HG03457 (cell line): Measurements from ENCODE around the gene PPARD.
"Not testable (repeated sequence)": the region's sequence is repeated elsewhere in the genome, so short reads cannot be mapped to it uniquely, and the experiment has no call there.

Experiments used
- ATAC-seq: cut with Tn5 transposase; IDR thresholded peaks from one replicate; pipeline ENCODE4 v1.9.1; 2021; ENCODE audit warnings: moderate number of reproducible peaks; ENCODE audit not compliant: unreplicated experiment

Gene PPARD

DNA sequence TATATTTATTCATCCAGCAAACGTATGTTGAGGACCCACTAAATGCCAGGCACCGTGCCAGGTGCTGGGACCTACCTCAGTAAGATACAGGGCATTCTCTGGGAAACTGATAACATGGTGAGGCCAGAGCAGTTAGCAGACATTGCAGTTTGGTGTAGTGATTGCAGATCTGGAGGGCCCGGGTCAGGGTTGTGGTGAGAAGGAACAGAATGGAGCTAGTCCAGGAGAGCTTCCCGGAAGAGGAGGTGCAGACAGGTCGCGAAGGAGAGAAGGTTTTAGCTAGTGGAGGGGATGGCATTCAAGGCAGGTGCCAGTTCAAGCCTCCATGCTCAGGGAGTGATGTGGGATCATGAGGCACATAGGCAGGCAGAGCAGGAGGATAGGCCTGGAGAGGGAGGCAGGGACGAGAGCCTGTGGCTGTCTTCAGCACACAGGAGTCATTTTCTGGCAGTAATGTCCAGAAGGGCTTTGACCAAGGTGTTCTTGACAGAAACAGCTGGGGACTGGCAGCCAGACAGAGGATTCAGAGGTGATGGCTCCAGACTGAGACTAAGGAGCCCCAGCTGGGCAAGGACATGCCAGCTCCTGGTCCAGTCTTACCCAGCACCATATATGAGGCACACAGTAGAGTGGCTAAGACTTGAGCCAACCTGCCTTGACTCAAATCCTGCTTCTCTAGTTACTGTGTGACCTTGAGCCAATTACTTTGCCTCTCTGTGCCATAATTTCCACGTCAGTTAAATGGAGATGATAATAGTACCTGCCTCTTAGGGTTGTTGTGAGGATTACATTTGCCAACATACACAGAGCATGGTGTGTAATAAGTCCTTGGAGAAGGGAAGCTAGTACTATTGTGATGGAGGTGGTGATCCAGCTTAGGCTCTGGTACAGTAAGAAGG lies 61.4 kb downstream of the PPARD start:
- no peak for ATAC-seq

DNA sequence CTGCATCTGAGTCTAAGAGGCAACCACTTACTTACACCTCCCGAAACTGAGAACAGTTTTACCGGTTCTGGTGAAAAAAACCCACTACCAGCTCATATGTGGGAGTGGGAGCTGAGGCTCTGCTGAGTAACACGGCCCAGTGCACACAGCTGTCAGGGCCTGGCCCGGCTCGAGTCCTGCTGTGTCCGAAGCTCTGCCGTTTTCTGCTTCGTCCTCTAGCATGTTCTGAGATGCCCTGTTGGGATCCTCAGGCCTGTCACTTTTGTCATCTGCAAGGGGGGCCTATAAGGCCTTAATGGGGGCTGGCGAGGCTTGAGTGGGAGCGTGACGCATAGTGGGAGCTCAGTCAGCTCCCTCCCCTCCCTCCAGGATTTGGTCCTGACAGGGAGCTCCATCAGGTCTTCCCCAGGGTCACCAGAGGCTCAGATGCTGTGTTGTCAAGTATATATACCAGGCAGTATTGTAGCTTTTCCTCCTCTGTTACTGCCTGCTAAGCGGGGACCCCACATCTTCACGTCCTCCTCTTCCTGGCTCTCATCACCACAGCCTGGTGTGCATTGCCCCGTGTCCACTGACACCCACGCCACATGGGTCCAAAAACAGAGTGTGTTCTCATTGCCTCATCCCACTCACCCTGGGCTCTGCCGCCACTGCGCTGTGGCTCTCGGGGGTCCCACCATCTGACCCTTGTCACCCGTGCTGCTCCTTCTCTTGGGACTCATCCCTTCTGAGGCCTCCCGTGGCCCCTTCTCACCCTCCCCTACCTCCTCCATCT lies 64.5 kb downstream of the PPARD start:
- ATAC-seq, result no peak

DNA sequence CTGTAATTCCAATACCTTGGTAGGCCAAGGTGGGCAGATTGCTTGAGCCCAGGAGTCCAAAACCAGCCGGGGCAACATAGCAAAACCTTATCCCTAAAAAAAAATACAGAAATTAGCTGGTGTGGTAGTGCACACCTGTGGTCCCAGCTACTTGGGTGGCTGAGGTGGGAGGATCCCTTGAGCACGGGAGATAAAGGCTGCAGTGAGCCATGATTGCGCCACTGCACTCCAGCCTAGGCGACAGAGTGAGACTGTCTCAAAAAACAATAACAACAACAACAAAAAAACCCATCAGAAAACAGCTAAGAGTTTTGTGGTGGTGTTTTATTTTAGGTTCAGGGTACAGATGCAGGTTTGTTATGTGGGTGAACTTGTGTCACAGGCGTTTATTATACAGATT lies 66.9 kb downstream of the PPARD start:
- no peak for ATAC-seq

DNA sequence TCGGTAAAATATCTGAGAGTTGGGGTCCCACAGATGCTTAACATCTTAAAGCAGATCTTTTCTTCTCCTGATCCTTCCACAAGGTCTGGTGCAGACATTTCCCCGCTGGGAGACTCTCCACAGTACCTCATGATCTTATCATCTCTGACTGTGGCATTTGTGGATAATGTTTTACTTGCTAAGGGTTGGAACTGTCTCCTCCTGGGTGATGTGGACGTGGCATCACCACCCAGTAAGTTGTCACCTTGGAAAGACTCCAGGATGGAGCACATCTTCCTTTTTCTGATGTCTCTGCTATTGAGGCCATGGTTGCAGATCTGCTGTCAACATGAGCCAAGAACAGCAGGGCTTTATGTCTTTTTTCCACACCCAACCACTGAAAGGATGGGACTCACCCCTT lies 67.8 kb downstream of the PPARD start:
- no peak for ATAC-seq

DNA sequence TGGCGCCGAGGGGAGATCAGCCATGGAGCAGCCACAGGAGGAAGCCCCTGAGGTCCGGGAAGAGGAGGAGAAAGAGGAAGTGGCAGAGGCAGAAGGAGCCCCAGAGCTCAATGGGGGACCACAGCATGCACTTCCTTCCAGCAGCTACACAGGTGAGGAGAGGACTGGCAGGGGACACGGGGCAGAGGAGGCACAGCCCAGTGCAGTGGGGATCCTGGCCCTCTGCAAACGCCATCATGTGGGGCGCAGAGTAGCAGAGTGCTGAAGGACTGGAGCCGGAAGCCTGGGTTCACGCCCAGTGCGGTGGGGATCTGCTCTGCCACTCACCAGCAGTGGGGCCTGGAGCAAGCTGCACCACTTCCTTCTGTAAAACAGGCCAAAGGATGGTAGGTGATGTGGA lies 68.7 kb downstream of the PPARD start:
- ATAC-seq, result no peak

DNA sequence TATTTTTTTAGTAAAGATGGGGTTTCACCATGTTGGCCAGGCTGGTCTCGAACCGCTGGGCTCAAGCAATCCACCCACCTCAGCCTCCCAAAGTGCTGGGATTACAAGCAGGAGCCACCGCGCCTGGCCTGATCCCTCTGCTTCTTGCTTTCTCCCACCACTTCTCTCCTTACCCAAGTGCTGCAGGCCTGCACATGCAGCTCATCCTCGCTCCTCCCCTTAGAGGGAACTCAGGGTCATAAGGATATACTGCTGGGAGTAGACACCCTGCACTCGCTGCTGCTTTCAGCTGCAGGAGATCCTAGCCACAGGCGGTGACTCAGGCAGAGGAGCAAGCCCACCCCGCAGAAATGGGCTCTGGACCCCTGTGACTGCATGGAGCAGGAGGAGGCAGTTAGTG lies 69.7 kb downstream of the PPARD start:
- ATAC-seq, result no peak

DNA sequence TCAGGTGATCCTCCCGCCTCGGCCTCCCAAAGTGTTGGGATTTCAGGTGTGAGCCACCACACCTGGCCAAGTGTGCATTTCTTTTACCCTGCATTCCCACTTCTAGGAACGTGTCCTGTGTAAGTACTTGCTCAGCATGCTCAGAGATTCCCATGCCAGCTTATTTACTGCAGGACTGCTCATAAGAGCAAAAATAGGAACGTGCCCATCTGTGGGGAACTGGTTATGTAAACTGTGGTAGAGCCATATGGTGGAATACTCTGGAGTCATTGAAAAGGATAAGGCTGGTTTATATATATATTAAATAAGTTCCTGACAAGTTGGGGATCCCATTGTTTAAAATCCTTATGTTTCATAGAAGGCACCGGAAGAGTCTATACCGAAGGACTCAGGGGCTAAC lies 71.6 kb downstream of the PPARD start:
- no peak for ATAC-seq

DNA sequence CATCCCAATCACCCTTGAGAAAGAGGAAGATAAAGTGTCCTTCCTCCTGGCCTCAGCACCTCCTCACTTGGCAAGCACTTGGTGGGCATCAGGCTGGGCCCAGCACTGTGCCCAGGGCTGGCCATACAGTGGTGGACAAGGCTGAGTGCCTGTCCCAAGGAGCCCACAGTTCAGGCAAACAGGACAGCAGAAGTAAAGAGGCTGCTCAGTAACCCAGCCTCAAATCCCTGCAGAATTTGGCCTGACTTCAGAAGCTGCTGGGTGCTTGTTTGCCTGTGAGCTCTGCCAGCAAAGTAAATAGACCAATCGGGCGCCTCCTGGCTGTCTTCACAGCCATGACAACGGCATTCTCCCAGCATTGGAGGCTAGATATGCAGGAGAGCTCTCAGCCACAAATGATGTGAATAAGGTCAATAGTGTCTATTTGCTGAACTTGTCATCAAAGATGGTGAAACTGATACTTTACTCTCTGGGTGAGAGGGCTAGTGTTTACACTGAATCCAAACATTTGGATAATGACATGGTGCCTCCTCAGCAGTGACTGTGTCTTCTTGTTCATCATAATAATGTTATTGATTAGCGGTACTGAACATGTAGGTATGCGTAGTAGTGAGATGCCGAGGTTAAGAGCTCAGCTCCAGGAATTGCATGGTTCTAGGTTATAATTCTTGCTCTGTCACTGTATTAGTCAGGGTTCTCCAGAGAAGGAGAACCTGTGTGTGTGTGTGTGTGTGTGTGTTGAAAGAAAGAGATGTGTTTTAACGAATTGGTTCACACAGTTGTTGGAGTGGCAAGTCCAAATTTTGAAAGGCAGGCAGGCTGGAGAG lies 72.9 kb downstream of the PPARD start:
- ATAC-seq, result no peak

DNA sequence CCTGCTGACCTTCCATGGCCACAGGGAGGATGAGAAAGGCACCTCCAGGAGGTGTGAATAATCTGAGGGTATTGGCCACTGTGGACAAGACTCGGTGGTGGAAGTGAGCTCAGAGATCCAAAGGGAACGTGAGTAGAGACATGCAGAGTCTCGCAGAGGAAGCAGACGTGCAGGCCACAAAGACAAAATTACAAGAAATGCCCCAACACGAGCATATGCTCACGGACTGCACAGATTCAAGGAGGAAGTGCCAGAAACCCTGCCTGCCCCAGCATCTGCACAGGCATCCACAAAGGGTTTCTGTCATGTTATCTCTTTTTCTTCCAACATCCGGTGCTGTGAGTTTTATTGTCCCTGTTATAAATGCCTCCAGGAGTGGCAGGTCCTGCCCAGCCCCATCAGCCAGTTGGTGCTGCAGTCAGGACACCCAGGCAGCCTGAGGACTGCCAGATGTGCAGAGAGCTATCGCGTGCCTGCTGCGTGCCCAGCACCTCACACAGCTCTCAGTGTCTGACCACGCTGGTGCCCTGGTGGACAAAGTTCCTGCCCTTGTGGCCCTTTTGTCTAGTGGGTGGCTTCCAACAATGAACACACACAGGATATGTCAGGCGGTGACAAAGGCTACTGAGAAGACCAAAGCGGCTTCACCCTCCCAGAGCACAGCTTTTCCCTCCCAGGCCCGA lies 75.8 kb downstream of the PPARD start:
- no peak for ATAC-seq

DNA sequence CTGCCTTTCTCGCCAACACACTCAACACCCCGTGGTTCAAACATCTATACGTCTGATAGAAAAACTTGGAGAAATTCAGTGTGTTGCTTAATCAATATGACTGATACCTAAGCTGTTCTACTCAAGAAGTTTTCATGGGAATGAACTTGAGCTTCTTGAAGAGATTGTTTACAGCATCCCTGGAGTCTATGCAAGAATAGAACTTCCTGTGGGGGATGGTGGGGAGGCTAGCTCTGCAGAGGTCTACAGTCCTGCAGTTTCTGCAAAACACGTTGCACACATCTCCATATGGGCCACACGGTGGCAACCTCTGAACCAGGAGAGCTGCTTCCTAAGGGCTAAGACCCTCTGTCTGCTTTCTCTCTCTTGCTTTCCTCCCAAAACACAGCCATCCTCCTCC lies 77.1 kb downstream of the PPARD start:
- ATAC-seq, result no peak

DNA sequence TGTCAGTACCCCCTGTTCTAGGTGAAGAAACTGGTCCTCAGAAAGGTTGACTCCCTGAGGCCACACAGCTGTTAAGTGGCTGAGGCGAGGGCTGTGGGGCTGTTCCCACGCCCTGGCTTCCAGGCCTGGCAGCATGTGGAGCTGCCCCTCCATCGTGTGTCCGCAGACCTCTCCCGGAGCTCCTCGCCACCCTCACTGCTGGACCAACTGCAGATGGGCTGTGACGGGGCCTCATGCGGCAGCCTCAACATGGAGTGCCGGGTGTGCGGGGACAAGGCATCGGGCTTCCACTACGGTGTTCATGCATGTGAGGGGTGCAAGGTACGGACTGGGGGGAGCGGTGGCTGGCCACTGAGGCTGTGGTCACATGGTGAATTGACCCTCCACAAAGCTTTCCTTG lies 77.6 kb downstream of the PPARD start:
- ATAC-seq, result no peak

DNA sequence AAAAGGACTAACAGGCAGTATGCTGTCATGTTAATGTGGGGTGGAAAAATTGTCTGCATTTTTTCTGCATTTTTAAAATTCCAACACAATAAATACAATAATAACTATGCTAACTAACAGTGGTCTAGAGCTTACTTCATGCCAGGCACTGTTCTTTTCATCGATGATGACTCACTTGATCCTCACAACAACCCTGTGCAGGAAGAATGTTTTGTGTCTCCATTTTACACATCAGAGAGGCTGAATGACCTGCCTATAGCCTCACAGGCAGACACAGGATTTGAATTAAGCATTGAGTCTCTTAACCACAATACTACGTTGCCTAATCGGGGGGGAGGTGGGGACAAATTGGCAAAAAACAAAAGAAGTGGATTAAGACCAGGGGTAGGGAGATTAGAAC lies 82.9 kb downstream of the PPARD start:
- no peak for ATAC-seq

DNA sequence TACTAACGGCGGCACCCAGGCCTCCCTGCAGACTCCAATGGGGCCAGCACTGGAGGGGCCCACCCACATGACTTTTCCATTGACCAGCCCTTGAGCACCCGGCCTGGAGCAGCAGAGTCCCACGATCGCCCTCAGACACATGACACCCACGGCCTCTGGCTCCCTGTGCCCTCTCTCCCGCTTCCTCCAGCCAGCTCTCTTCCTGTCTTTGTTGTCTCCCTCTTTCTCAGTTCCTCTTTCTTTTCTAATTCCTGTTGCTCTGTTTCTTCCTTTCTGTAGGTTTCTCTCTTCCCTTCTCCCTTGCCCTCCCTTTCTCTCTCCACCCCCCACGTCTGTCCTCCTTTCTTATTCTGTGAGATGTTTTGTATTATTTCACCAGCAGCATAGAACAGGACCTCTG lies 83.7 kb downstream of the PPARD start:
- no peak for ATAC-seq

DNA sequence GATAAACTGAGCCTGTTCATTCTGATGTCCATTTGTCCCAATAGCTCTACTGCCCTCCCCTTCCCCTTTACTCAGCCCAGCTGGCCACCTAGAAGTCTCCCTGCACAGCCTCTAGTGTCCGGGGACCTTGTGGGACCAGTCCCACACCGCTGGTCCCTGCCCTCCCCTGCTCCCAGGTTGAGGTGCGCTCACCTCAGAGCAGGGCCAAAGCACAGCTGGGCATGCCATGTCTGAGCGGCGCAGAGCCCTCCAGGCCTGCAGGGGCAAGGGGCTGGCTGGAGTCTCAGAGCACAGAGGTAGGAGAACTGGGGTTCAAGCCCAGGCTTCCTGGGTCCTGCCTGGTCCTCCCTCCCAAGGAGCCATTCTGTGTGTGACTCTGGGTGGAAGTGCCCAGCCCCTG lies 85.1 kb downstream of the PPARD start:
- ATAC-seq, result no peak

DNA sequence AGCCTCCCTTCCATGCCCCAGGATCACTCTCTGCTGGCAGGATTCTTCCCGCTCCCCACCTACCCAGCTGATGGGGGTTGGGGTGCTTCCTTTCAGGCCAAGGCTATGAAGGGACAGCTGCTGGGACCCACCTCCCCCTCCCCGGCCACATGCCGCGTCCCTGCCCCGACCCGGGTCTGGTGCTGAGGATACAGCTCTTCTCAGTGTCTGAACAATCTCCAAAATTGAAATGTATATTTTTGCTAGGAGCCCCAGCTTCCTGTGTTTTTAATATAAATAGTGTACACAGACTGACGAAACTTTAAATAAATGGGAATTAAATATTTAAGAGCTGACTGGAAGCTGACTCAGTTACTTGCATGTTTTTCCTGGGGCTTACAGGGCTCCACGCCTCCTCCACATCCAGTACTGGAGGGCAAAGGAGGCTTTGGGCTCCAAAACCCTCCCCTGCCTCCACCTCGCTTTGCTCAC lies 85.5 kb downstream of the PPARD start:
- no peak for ATAC-seq

DNA sequence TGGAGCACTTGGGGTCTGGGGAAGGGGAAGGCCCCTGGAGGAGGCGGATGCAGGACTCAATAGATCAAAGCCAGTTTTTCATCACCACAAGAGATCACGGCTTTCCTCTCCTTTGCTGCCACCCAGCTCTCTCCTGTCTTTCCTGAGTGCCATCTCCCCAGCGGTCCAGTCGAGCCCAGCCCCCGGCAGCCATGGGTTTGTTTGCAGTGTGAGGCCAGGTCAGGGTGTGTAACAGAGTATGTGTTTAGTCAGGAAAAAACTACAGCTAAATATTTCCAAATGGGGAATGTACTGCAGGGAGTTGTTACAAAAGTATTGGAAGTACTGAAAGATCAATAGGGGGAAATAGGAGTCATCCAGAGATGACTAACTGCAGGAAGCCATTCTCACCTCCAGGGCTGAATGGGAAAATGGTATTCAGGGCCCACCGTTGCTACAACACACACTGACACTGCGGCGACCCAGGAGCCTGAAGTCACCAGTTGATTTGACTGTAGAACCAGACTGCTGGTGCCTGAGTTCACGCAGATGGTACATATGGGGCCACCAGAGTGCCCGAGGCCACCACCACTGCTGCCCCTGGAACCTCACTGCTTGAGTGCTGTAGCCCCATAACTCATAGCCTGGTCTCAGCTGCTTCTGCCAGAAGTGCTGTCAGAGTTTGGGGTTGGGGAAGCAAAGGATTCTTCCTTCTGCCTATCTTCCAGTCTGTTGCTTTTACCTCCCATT lies 86.2 kb downstream of the PPARD start:
- no peak for ATAC-seq

DNA sequence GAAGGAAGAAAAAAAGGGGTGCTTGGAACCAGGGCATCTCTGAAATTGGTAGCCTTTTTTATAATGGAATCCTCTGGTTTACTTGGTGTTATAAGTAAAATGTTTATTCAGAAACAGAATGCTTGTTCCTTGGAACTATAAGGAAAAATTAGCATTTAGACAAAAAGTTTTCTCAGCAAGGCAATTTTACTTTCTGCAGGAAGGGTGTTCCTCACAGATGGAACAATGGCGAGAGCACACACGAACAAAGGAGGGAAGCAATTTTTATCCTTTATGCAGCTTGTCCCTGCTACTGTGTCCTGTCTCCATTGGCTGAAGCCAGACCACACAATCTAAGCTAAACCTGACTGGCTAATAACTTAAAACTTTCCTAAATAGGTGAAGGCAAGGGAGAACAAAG lies 87.1 kb downstream of the PPARD start:
- no peak for ATAC-seq

DNA sequence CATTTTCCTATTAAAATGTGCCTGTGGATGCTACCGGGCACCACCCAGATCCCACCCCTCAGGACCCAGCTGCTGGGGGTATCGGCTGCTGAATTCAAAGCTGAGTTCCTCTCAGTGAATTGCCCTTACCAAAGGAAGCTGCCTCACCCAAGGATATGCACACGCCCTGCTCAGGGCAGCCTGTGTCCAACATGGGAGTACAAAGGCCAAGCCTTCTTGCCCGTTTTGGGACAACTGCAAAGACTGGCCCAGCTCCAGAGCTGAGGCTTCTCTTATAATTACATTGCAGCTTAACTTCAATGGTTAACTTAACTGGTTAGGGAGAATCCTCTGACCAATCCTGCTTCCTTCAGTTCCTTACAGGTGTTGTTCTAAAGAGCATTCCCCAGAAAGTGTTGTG lies 89.9 kb downstream of the PPARD start:
- ATAC-seq, result no peak

DNA sequence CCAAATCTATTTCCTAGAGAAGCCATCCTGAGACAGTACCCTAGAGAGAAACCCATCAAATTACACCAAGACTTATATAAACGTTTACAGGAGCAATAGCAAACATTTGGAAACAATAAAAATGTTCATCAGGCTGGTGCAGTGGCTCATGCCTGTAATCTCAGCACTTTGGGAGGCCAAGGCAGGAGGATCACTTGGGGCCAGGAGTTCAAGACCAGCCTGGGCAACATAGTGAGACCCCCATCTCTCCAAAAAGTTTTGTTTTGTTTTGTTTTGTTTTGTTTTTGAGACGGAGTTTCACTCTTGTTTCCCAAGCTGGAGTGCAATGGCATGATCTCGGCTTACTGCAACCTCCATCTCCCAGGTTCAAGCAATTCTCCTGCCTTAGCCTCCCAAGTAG lies 90.3 kb downstream of the PPARD start:
- ATAC-seq, result not testable (repeated sequence)
